ENCODE data around the gene PRAC1.

GRCh38 chr17:48767263-48767774 is 45.0 kb upstream of the PRAC1 start:
- TF ChIP-seq CTCF (IDR thresholded peaks at IDR 0.05; ENCODE audit: extremely low read depth in 1 of 2, insufficient read depth in 1 of 2, low read depth in 1 of 2, low read length in 2 of 2) (no peak), JUN (IDR thresholded peaks at IDR 0.05; ENCODE audit: borderline replicate concordance, insufficient read depth, insufficient read length, low read depth) (no peak), POLR2A (IDR thresholded peaks at IDR 0.05; ENCODE audit: low read depth, low read length) (no peak)
